ENCODE data around the gene NBEAL2.

NBEAL2 gene

GRCh38 chr3:47000922-47001730 lies 21.7 kb downstream of the NBEAL2 start:
- no peak overlapping the region for H3K4me3 ChIP-seq (replicated peaks in 1 of 2; ENCODE audit: low read depth in 2 of 2, low read length in 2 of 2)
- no peak for DNase-seq (ENCODE audit: low read depth in 2 of 2)
- no peak for TF ChIP-seq CTCF (IDR thresholded peaks at IDR 0.05; ENCODE audit: low read depth, low read length)

GRCh38 chr3:47001731-47002170 lies 22.3 kb downstream of the NBEAL2 start:
- DNase-seq (ENCODE audit: low read depth in 2 of 2) = no peak
- TF ChIP-seq CTCF (IDR thresholded peaks at IDR 0.05; ENCODE audit: low read depth, low read length) = no peak
- no peak overlapping the region for H3K4me3 ChIP-seq (replicated peaks in 1 of 2; ENCODE audit: low read depth in 2 of 2, low read length in 2 of 2)

- no peak for DNase-seq (ENCODE audit: low read depth in 2 of 2)
- no peak for TF ChIP-seq CTCF (IDR thresholded peaks at IDR 0.05; ENCODE audit: low read depth, low read length)
Measured at GRCh38 chr3:47002171-47003055, 22.9 kb downstream of the NBEAL2 start.

GRCh38 chr3:47003056-47003410 lies 23.6 kb downstream of the NBEAL2 start:
- TF ChIP-seq CTCF (IDR thresholded peaks at IDR 0.05; ENCODE audit: low read depth, low read length) = no peak
- DNase-seq (ENCODE audit: low read depth in 2 of 2) = no peak
- H3K4me3 ChIP-seq (replicated peaks in 1 of 2; ENCODE audit: low read depth in 2 of 2, low read length in 2 of 2) = no peak overlapping the region

More at GRCh38 chr3:47002171-47003055, 22.9 kb downstream of the NBEAL2 start:
- no peak overlapping the region for H3K4me3 ChIP-seq (replicated peaks in 1 of 2; ENCODE audit: low read depth in 2 of 2, low read length in 2 of 2)

- no peak for TF ChIP-seq CTCF (IDR thresholded peaks at IDR 0.05; ENCODE audit: low read depth, low read length)
- H3K4me3 ChIP-seq (replicated peaks in 1 of 2; ENCODE audit: low read depth in 2 of 2, low read length in 2 of 2) = no peak overlapping the region
- no peak for DNase-seq (ENCODE audit: low read depth in 2 of 2)
Measured at GRCh38 chr3:47003461-47004368, 24.2 kb downstream of the NBEAL2 start.

Measured in cardiac fibroblast (primary cell).